GM12878 (cell line): Measurements from ENCODE around the gene PCDHB6.

Source experiments
- ATF2 ChIP-seq: IDR thresholded peaks from 2 replicates; pipeline ENCODE4 v1.6.1; 2012; ENCODE audit warnings: low read length, inconsistent platforms
- CBX3 ChIP-seq: fragments of 200-600 bp; sonication (generic); IDR thresholded peaks from 2 replicates; pipeline ENCODE4 v1.6.1; 2016; ENCODE audit warnings: low read depth, borderline replicate concordance
- CTCF ChIP-seq, 3 experiments: IDR thresholded peaks in 2 of 3; conservative IDR thresholded peaks in 1 of 3; 2 replicates each; pipeline ENCODE4 v1.5.1; 2011; ENCODE audit warnings: low read depth in 3 of 3, low read length in 3 of 3, mild to moderate bottlenecking in 3 of 3, control low read depth in 2 of 3, moderate library complexity in 2 of 3, inconsistent platforms in 1 of 3, mixed read lengths in 1 of 3; ENCODE audit not compliant: control insufficient read depth in 2 of 3, insufficient read depth in 1 of 3; ENCODE audit errors: extremely low read depth in 1 of 3
- EP300 ChIP-seq, 2 experiments: fragments of 150-350 bp in 1 of 2; IDR thresholded peaks; 2 replicates each; pipeline ENCODE4 v1.6.1; 2011 to 2012; ENCODE audit warnings: low read depth in 2 of 2, low read length in 2 of 2, borderline replicate concordance in 1 of 2, improper control_type of control experiment in 1 of 2, inconsistent platforms in 1 of 2; ENCODE audit not compliant: control insufficient read depth in 1 of 2
- FOXM1 ChIP-seq: IDR thresholded peaks from 2 replicates; pipeline ENCODE4 v1.6.1; 2012; ENCODE audit warnings: low read depth, mild to moderate bottlenecking, inconsistent platforms, low read length, moderate library complexity
- HDAC6 ChIP-seq: fragments of 200-600 bp; sonication (generic); IDR thresholded peaks from one replicate; pipeline ENCODE4 v1.8.0; 2017; ENCODE audit warnings: antibody characterized with exemption; ENCODE audit not compliant: unreplicated experiment
- PBX3 ChIP-seq: IDR thresholded peaks from 2 replicates; pipeline ENCODE4 v1.6.1; 2011; ENCODE audit warnings: mild to moderate bottlenecking, low read depth, low read length, moderate library complexity; ENCODE audit not compliant: insufficient replicate concordance
- POLR2AphosphoS5 ChIP-seq: IDR thresholded peaks from 2 replicates; pipeline ENCODE4 v1.6.1; 2011; ENCODE audit warnings: mild to moderate bottlenecking, low read length, inconsistent platforms
- RAD51 ChIP-seq: fragments of 450-650 bp; IDR thresholded peaks from 2 replicates; pipeline ENCODE4 v1.6.1; 2016; ENCODE audit warnings: moderate library complexity, mild to moderate bottlenecking, inconsistent platforms
- REST ChIP-seq: IDR thresholded peaks from 2 replicates; pipeline ENCODE4 v1.6.1; 2012; ENCODE audit warnings: mild to moderate bottlenecking, low read depth, low read length
- TF ChIP-seq, protein P1 (sequence below): IDR thresholded peaks from 2 replicates; pipeline ENCODE4 v1.6.1; 2012; ENCODE audit warnings: low read depth, low read length, improper control_type of control experiment

GRCh38 chr5:141121563-141121962 lies 28.3 kb upstream of the PCDHB6 start, which contains the start of gene PCDHB4:
- TF ChIP-seq CTCF (IDR thresholded peaks at IDR 0.05 in 2 of 3, conservative IDR thresholded peaks at IDR 0.05 in 1 of 3; ENCODE audit: control insufficient read depth in 2 of 3, extremely low read depth in 1 of 3, insufficient read depth in 1 of 3, low read depth in 3 of 3, low read length in 3 of 3) (no peak), HDAC6 (no peak), PBX3 (no peak), RAD51 (no peak), EP300 (IDR thresholded peaks at IDR 0.05; ENCODE audit: borderline replicate concordance in 1 of 2, control insufficient read depth in 1 of 2, low read depth in 2 of 2, low read length in 2 of 2) (no peak), CBX3 (no peak), ATF2 (no peak), POLR2AphosphoS5 (no peak), REST (no peak), FOXM1 (no peak)
- TF ChIP-seq, protein P1, sequence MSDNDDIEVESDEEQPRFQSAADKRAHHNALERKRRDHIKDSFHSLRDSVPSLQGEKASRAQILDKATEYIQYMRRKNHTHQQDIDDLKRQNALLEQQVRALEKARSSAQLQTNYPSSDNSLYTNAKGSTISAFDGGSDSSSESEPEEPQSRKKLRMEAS, result no peak
